Immature natural killer cell (primary cell): ENCODE data around the gene GPR31. TPM values are rescaled to one million over a fixed set of nuclear protein-coding genes. Genes with fewer than 3 reads are reported as not detected.

Experiments
- DNase-seq, 3 donors: peaks; one replicate each; pipeline ENCODE4 v3.0.0; 2022; ENCODE audit warnings: mixed read lengths in 1 of 3
- H3K27ac Mint-ChIP-seq, 6 donors: one replicate each; pipeline ENCODE4 v1.8.0; 2020; ENCODE audit warnings: mixed read lengths in 6 of 6, mild to moderate bottlenecking in 5 of 6, inconsistent platforms in 4 of 6, moderate library complexity in 3 of 6
- H3K27me3 Mint-ChIP-seq, 3 donors: one replicate each; pipeline ENCODE4 v1.8.0; 2020 to 2021; ENCODE audit warnings: low read depth in 3 of 3, mild to moderate bottlenecking in 3 of 3, mixed read lengths in 3 of 3, moderate library complexity in 3 of 3, inconsistent platforms in 1 of 3
- H3K36me3 Mint-ChIP-seq, 3 donors: one replicate each; pipeline ENCODE4 v1.8.0; 2020; ENCODE audit warnings: mixed read lengths in 3 of 3, inconsistent platforms in 2 of 3, mild to moderate bottlenecking in 2 of 3
- H3K4me1 Mint-ChIP-seq, 2 donors: one replicate each; pipeline ENCODE4 v1.8.0; 2020; ENCODE audit warnings: inconsistent platforms in 2 of 2, mild to moderate bottlenecking in 2 of 2, mixed read lengths in 2 of 2, moderate library complexity in 1 of 2
- H3K4me3 Mint-ChIP-seq, 5 donors: one replicate each; pipeline ENCODE4 v1.8.0; 2020; ENCODE audit warnings: mild to moderate bottlenecking in 5 of 5, mixed read lengths in 5 of 5, inconsistent platforms in 3 of 5, moderate library complexity in 3 of 5
- H3K9me3 Mint-ChIP-seq, 6 donors: one replicate each; pipeline ENCODE4 v1.8.0; 2020; ENCODE audit warnings: mild to moderate bottlenecking in 6 of 6, mixed read lengths in 6 of 6, inconsistent platforms in 4 of 6, moderate library complexity in 3 of 6
- polyA plus RNA-seq, 3 donors: library from polyadenylated mRNA; unstranded; fragments of 300-500 nt; fragmentation: Illumina TruSeq; gene quantifications; one replicate each; pipeline ENCODE4 v1.2.3, GENCODE V29; 2021

The GPR31 gene
- polyA plus RNA-seq, 3 donors from 2014 or later = not detected

DNA sequence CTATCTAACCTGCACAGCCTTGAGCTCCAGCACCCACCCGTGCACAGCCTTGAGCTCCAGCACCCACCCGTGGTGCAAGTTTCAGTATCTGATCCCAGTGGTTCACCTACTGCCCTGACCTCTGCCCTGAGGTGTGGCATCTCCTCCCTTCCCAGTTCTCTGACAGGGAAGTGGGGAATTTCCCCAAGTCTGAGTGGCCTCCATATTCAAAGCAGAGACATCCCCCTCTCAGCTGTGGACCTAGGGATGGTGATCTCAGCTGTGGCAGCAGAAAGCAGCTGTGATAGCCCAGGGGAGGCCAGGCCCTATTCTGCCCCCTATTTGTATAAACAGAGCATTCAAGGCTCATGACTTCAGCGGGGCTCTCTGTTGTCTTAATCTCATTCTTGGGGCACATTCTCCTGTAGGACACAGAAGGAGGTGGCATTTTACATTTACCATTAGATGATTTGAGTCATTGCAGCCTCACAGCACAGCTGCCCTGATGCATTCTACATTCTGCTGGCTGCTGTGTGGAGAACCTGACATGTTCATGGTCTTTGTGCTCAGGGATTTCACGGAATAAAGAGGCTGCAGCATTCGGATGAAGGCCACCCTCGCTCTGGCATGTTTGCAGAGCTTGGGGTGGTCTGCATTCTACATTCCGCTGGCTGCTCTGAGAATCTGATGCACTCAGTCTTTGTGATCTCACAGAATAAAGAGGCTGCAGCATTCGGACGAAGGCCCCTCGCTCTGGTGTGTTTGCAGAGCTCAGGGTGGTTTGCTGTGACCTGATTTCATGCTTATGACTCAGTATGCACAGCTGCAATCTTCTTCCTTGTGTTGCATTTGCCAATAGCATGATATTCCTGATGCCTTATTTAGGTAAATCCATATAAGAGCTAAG is 16.9 kb downstream of the GPR31 start:
- H3K4me1 Mint-ChIP-seq = peaks cover 15 to 32% of the 10 kb centered on the region in 2 donors
- H3K36me3 Mint-ChIP-seq = peaks cover 0 to 12% (median 3%) of the 10 kb centered on the region in 3 donors
- no peak for DNase-seq
- peaks cover 5 to 11% (median 11%) of the 10 kb centered on the region in 3 donors for H3K27me3 Mint-ChIP-seq
- H3K27ac Mint-ChIP-seq = no peak overlapping the region
- H3K4me3 Mint-ChIP-seq = peak overlapping the region in 3 of 5 donors; percentile 12 to 38 (median 22)
- no peaks in the 10 kb centered on the region for H3K9me3 Mint-ChIP-seq

DNA sequence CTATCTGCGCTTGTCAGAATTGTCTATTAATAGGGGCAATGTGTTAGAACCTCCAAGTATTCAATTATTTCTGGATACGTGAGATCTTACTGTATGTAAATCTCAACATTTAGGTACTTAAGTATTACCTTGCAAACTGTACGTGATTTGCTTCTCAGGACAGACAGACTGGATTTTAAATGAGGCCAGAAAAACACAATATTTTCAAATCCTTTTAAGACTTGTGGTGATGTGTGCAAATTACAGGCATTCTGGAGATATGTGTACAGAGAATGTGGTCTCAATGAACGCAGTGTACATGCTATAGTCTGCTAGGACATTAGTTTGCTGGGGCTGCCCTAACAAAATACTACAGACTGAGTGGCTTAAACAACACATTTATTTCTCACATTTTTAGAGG is 18.0 kb downstream of the GPR31 start:
- no peaks in the 10 kb centered on the region for H3K9me3 Mint-ChIP-seq
- H3K36me3 Mint-ChIP-seq = peaks cover 0 to 12% (median 3%) of the 10 kb centered on the region in 3 donors
- peaks cover 5 to 16% (median 11%) of the 10 kb centered on the region in 3 donors for H3K27me3 Mint-ChIP-seq
- H3K27ac Mint-ChIP-seq = peak overlapping the region in 3 of 6 donors; percentile 8 to 57 (median 49)
- H3K4me3 Mint-ChIP-seq = peak overlapping the region in 1 of 5 donors; percentile 29
- peak in 2 of 3 donors; percentile 12 to 22 for DNase-seq
- peaks cover 15 to 32% of the 10 kb centered on the region in 2 donors for H3K4me1 Mint-ChIP-seq

DNA sequence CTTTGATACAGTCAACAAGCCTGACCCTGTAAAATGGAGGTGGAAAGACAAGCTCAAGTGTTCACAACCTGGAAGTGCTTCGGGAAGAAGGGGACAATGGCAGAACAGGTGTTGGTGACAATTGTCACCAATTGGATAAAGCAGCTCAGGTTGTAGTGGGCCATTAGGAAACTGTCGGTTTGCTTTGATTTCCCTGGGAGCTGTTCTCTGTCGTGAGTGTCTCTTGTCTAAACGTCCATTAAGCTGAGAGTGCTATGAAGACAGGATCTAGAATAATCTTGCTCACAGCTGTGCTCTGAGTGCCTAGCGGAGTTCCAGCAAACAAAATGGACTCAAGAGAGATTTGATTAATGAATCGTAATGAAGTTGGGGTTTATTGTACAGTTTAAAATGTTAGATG is 19.9 kb downstream of the GPR31 start:
- Mint-ChIP-seq H3K36me3 (peaks cover 0 to 12% (median 3%) of the 10 kb centered on the region in 3 donors), H3K4me1 (peaks cover 15 to 32% of the 10 kb centered on the region in 2 donors), H3K27ac (no peak overlapping the region), H3K9me3 (no peaks in the 10 kb centered on the region), H3K4me3 (no peak overlapping the region), H3K27me3 (peaks cover 5 to 17% (median 7%) of the 10 kb centered on the region in 3 donors)
- no peak for DNase-seq

DNA sequence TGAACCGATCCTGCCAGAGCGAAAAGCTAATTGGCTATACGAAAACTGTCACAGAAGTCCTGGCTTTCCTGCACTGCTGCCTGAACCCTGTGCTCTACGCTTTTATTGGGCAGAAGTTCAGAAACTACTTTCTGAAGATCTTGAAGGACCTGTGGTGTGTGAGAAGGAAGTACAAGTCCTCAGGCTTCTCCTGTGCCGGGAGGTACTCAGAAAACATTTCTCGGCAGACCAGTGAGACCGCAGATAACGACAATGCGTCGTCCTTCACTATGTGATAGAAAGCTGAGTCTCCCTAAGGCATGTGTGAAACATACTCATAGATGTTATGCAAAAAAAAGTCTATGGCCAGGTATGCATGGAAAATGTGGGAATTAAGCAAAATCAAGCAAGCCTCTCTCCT is 20.7 kb downstream of the GPR31 start:
- no peak overlapping the region for H3K27ac Mint-ChIP-seq
- H3K9me3 Mint-ChIP-seq = no peaks in the 10 kb centered on the region
- H3K4me3 Mint-ChIP-seq = no peak overlapping the region
- peaks cover 0 to 12% (median 3%) of the 10 kb centered on the region in 3 donors for H3K36me3 Mint-ChIP-seq
- H3K4me1 Mint-ChIP-seq = peaks cover 18 to 34% of the 10 kb centered on the region in 2 donors
- no peak for DNase-seq
- peaks cover 5 to 16% (median 8%) of the 10 kb centered on the region in 3 donors for H3K27me3 Mint-ChIP-seq

DNA sequence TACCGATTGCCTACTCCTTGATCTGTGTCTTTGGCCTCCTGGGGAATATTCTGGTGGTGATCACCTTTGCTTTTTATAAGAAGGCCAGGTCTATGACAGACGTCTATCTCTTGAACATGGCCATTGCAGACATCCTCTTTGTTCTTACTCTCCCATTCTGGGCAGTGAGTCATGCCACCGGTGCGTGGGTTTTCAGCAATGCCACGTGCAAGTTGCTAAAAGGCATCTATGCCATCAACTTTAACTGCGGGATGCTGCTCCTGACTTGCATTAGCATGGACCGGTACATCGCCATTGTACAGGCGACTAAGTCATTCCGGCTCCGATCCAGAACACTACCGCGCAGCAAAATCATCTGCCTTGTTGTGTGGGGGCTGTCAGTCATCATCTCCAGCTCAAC is 21.4 kb downstream of the GPR31 start:
- H3K9me3 Mint-ChIP-seq = no peaks in the 10 kb centered on the region
- peaks cover 5 to 11% (median 8%) of the 10 kb centered on the region in 3 donors for H3K27me3 Mint-ChIP-seq
- no peak overlapping the region for H3K27ac Mint-ChIP-seq
- DNase-seq = no peak
- H3K4me1 Mint-ChIP-seq = peaks cover 24 to 40% of the 10 kb centered on the region in 2 donors
- H3K4me3 Mint-ChIP-seq = no peak overlapping the region
- H3K36me3 Mint-ChIP-seq = peaks cover 0 to 12% (median 3%) of the 10 kb centered on the region in 3 donors

DNA sequence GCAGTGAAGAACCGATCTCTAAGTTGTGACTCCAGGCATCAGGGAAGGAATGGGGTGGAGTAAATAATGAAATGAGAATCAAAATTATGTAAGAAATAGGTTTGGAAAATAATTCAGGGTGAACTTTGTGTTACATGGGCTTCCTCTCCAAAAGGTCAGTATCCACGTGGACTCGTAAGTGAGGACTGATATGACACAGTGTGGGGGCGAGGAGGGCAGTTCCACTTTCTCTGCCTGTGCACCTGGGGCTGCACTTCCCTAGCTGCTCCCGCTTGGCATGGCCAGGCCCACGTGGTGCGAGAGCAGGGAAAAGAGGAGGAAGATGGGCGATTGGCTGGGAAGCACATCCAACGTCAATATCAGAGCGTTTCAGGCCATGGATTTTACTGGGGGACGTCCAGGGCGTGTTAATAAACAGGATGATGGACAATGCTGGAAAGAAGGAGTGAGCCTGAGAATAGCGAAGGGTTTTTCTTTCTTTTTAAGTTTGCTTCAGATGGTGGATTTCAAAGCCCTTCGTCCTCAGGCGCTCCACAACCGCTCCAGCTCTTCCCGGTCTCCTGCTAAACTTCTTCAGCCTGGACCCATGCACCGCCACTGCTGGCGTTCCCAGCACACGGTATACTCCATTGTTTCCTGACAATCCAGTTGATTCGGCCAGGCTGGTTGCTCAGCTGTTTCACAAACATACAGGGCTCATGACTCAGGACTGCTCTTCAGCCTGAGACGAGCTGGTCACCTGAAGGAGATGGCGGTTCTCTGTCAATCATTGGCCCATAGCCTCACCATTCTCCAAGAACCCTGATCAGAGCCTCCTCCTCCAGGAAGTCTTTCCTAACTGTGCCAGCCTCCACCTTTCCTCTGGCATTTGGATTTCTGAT is 23.1 kb downstream of the GPR31 start:
- no peaks in the 10 kb centered on the region for H3K9me3 Mint-ChIP-seq
- H3K4me3 Mint-ChIP-seq = no peak overlapping the region
- peaks cover 0 to 12% (median 3%) of the 10 kb centered on the region in 3 donors for H3K36me3 Mint-ChIP-seq
- peaks cover 28 to 40% of the 10 kb centered on the region in 2 donors for H3K4me1 Mint-ChIP-seq
- no peak overlapping the region for H3K27ac Mint-ChIP-seq
- H3K27me3 Mint-ChIP-seq = peaks cover 5 to 12% (median 10%) of the 10 kb centered on the region in 3 donors
- no peak for DNase-seq

DNA sequence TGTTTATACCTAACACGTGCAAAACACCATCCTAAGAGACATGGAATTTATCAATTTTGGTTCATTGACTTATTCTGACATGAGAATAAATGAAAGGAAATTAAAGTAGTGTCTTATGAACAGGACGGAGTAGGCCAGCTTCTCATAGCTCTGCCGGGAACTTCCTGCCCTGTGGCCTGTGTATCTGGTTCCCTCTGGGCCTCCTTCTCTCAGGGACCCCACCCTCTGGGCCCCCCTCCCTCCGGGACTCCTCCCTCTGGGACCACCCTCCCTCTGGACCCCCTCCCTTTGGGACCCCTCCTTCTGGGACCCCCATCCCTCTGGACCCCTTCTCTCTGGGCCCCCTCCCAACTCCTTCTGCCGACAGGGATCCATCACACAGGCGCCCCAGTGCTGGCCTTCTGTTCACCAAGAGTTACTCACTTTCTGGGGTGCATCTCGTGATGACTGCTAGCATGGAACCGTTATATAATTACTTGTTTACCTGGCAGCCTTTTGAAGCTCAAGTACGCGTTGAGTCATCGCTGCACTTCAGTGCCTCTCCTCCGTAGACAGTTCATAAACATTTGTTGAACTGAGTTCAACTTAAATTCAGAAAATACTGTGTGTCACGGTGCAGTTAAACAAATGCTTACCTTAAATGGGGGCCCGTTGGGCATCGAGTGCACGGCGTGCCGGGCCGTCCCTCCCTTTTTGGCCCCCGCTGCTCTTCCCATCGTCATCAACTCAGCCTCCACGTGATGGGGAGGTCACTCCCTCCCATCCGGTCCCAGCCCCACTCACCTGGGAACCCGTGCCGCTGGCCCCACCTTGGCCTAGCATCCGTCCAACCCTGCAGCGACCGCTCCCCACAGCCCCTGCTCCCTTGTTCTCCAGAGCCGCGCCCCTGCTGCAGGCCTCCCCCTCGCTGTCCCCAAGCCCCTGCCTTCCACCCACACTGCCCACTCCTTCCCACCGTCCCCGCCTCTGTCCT is 26.8 kb downstream of the GPR31 start:
- Mint-ChIP-seq H3K27me3 (peaks cover 3 to 10% (median 8%) of the 10 kb centered on the region in 3 donors), H3K27ac (peak overlapping the region; percentile 19 to 82 (median 62)), H3K36me3 (peaks cover 0 to 9% (median 0%) of the 10 kb centered on the region in 3 donors), H3K4me3 (peak overlapping the region in 3 of 5 donors; percentile 10 to 66 (median 33)), H3K4me1 (peaks cover 34 to 38% of the 10 kb centered on the region in 2 donors), H3K9me3 (no peaks in the 10 kb centered on the region)
- DNase-seq = no peak

DNA sequence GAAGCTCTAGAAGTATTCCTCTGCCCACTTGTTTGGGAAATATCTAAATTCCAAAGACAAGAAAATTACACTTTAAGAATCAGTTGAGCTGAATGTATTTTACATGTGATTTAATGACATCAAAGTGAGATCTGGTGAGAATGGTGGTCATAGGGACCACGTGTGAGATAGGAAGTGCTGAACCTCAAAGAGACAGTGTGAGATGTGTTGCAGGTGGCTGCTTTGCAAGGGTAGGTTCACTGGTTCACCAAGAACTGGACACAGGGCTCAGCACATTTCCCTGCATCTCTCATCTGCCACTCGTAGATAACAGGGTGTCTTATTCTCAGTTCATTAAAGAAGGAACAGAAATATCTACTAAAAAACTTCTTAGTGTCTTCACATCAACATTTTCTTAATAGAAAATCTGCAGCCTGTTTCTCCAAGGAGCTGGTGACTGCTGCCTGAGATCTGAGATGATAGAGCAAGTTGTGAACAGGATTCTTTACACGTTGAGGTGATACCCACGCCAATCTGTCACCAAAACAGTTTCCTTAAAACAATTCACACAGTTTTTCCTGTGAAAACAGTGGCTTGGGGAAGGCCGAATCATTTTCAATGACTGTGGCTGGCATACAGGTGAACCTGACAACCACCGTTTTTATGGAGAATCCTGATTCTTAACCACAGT is 27.6 kb downstream of the GPR31 start:
- H3K27ac Mint-ChIP-seq = peak overlapping the region; percentile 19 to 82 (median 62)
- peaks cover 34 to 38% of the 10 kb centered on the region in 2 donors for H3K4me1 Mint-ChIP-seq

DNA sequence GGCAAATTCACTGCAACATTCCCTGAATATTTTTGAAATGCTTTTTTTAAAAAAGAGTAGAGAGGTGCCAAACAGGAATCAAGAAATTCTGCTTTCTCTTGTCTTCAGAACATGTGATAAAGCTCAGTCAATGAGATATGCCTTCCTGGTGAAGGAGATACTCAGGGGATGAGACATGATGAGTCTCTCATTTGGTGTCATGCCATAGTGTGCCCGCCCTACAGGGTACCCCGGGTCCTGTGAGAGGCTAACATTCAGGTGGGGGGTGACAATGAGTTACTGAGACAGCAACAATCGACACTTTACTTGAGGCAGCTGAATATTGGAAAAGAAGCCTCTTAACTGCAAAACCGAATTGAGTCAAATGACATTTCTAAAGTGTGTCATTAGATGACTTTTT is 28.2 kb downstream of the GPR31 start:
- H3K4me1 Mint-ChIP-seq = peaks cover 34 to 40% of the 10 kb centered on the region in 2 donors
- DNase-seq = no peak
- H3K36me3 Mint-ChIP-seq = peaks cover 0 to 8% (median 0%) of the 10 kb centered on the region in 3 donors
- peaks cover 3 to 8% (median 5%) of the 10 kb centered on the region in 3 donors for H3K27me3 Mint-ChIP-seq
- peak overlapping the region in 3 of 6 donors; percentile 50 to 82 (median 77) for H3K27ac Mint-ChIP-seq
- H3K9me3 Mint-ChIP-seq = no peaks in the 10 kb centered on the region
- H3K4me3 Mint-ChIP-seq = peak overlapping the region in 4 of 5 donors; percentile 26 to 70 (median 47)

More for the DNA sequence above, 27.6 kb downstream of the GPR31 start:
- Mint-ChIP-seq H3K9me3 (no peaks in the 10 kb centered on the region), H3K4me3 (peak overlapping the region; percentile 1 to 70 (median 49)), H3K27me3 (peaks cover 3 to 8% (median 8%) of the 10 kb centered on the region in 3 donors), H3K36me3 (peaks cover 0 to 8% (median 0%) of the 10 kb centered on the region in 3 donors)
- DNase-seq = peak; percentile 62 to 72 (median 67)

DNA sequence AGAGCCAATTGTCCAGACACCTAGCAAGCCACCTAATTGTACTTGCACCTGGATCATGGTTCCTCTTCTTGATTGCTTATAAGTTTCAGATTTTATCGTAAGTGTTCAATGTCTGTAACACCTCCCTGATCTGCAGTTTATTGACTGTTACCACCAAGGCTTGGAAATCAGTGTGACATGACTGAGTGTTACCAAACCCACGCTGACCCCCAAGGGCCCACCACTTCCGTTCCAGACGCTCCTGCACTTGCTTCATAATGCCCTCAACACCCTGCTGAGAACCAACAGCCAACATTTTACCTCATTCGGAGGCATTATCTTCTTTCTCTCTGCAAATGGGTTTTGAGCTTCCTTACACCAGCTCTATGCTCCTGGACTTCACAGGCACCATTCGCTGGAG is 28.6 kb downstream of the GPR31 start:
- H3K27ac Mint-ChIP-seq = peak overlapping the region in 2 of 6 donors; percentile 50 to 71
- peaks cover 2 to 8% (median 3%) of the 10 kb centered on the region in 3 donors for H3K27me3 Mint-ChIP-seq
- H3K4me3 Mint-ChIP-seq = peak overlapping the region in 3 of 5 donors; percentile 26 to 61 (median 33)
- no peak for DNase-seq
- peaks cover 0 to 8% (median 0%) of the 10 kb centered on the region in 3 donors for H3K36me3 Mint-ChIP-seq
- peaks cover 34 to 44% of the 10 kb centered on the region in 2 donors for H3K4me1 Mint-ChIP-seq
- no peaks in the 10 kb centered on the region for H3K9me3 Mint-ChIP-seq

DNA sequence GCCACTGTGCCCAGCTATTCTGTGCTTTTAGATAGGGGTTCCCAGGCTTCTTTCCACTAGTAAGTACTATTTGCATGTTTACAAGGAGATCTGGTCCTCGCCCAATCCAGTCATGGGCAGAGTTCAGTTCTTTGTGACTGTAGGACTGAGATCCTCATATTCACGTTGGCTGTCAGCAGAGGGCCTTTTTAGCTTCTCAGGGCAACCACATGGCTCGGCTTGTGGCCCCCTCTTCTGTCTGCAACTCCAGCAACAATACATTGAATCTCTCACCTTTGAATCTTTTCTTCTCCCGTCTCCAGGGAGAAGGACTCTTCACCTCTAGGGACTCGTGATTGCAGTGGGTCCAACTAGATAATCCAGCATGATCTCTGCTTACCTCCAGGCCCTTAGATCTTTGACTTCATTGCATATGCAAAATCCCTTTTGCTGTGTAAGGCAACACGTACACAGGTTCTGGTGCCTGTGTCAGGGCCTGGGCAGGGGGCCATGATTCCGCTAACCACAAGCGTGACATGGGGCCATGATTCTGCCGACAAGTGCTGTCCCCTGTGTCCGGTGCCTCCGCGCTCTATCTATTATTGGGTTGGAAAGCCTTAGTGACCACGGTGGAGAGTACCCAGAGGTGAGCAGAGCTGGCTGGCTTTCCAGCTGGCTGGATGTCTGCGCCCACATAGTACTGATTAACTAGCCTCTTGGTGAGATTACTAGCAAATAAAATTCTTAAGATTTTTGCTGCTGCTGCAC is 29.8 kb downstream of the GPR31 start:
- DNase-seq = no peak
- Mint-ChIP-seq H3K27ac (no peak overlapping the region), H3K4me1 (peaks cover 41 to 56% of the 10 kb centered on the region in 2 donors), H3K4me3 (no peak overlapping the region), H3K27me3 (peaks cover 2 to 8% (median 3%) of the 10 kb centered on the region in 3 donors), H3K9me3 (no peaks in the 10 kb centered on the region), H3K36me3 (peaks cover 0 to 8% (median 0%) of the 10 kb centered on the region in 3 donors)
